GM10248 (cell line): Measurements from ENCODE around the gene PCNT.
A peak's percentile ranks its signal among the peaks of the same experiment; 100 is the strongest.

Experiments
- CTCF ChIA-PET: fragments of 300-600 bp; sonication (Branson Sonifier 250); formaldehyde crosslinking; extraction: SDS; loops from one replicate; lab custom pipeline; 2021; ENCODE audit warnings: antibody characterized with exemption; lab: Yijun Ruan, JAX
- POLR2A ChIA-PET: fragments of 350-650 bp; sonication (Branson Sonifier 250); formaldehyde crosslinking; extraction: SDS; loops from one replicate; lab custom pipeline; 2020; ENCODE audit warnings: antibody characterized with exemption; lab: Yijun Ruan, JAX
- DNase-seq: peaks from one replicate; pipeline ENCODE4 v3.0.0; 2012; ENCODE audit errors: extremely low spot score
- CTCF ChIP-seq: IDR thresholded peaks from 2 replicates; pipeline ENCODE4 v1.5.1; 2012; ENCODE audit warnings: mild to moderate bottlenecking, low read depth; ENCODE audit errors: extremely low read depth, missing control alignments, control extremely low read depth

PCNT gene

GRCh38 chr21:46420241-46421190 lies 96.6 kb downstream of the PCNT start:
- TF ChIP-seq CTCF, result peak; percentile 6
- ChIA-PET POLR2A (no interaction called here), CTCF (no interaction called here)
- DNase-seq, result no peak

- TF ChIP-seq CTCF, result no peak
- ChIA-PET POLR2A (no interaction called here), CTCF (no interaction called here)
- no peak for DNase-seq
Measured at GRCh38 chr21:46421191-46421750, 97.3 kb downstream of the PCNT start.

DNA sequence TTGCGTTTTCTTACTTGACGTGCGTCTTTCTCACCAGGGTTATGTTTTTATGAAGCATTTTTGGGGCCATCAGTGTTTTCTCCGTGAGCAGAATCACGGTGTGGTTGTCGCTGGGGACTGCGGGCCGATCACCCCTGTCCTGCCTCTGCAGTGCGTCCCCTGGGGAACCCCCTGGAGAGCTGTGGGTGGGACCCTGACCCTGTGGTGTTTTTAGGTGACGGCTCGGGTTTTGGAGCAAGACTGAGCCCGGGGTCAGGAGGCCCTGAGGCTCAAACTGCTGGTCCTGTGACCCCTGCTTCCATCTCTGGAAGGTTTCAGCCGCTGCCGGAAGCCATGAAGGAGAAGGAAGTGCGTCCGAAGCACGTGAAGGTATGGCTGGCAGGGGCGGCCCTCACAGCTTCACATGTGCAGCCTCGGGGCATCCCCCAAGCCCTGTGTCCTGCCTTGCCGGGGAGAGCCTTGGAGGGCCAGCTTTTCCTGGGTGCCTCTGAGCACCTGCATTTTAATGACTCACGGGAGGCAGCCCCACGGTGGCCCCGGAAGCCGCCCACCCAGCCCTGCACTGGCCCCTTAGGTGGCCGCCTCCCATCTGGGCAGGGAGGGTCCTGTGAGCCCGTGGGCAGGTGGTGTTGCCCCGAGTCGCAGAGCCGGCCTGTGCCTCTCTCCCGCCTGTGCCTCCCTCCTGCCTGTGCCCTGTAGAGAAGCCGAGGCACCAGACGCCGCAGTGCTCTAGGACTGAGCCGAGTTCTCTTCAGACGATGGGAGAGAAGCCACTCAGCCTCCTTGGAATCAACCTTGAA lies 98.0 kb downstream of the PCNT start:
- CTCF ChIA-PET, result no interaction called here
- DNase-seq, result no peak
- POLR2A ChIA-PET, result no interaction called here
- no peak for TF ChIP-seq CTCF

DNA sequence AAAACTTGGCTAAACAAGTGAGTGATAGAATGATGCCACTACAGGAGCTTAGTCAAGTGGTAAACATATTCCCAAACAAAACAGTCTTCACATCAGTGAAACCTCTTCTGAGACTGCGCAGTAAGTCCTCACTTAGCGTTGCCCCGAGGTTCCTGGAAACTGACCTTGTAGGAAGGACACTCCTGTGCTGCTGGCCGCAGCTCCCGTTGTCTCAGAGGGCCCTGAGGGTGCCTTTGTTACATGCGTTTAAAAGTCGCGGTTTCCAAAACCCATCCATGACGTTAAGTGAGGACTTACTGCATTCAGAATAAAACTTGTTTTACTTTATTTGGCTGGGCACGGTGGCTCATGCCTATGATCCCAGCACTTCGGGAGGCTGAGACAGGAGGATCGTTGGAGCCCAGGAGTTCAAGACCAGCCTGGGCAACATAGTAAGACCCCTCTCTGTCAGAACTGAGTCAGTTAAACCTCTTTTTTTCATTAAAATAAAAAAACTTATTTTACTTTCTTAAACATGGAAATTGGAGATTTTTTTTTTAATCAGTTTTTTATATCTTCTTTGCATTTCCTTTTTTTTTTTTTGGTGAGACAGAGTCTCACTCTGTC lies 98.8 kb downstream of the PCNT start:
- ChIA-PET CTCF (no interaction called here), POLR2A (no interaction called here)
- no peak for DNase-seq
- TF ChIP-seq CTCF, result no peak

DNA sequence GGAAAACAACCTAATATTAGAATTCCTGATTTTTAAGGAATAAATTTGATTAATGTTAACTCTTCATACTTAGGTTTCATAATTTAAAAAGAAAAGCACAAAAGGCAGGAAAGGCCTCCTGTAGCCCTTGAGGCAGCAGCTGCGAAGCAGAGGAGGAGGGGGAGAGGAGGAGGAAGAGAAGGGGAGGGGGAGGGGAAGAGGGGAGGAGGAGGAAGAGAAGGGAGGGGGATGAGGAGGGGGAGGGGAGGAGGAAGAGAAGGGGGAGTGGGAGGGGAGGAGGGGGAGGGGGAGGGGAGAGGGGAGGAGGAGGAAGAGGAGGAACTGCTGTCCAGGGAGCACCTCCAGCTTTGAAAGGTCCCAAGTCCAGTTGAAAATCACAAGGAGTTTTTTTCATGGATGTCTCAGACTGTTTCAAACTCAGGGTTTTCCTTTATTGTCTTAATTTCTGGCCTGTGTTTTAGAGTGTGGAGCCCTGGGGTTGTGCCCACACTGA lies 99.6 kb downstream of the PCNT start:
- DNase-seq, result no peak
- ChIA-PET CTCF (no interaction called here), POLR2A (no interaction called here)
- TF ChIP-seq CTCF, result no peak
